CD8-positive, alpha-beta memory T cell (primary cell): Measurements from ENCODE around the gene NCK2. TPM values are rescaled to one million over a fixed set of nuclear protein-coding genes. Genes with fewer than 3 reads are reported as not detected.

Source experiments
- CTCF ChIA-PET: fragments of 350-600 bp; sonication (Branson Sonifier 250); formaldehyde crosslinking; loops from one replicate; lab custom pipeline; 2021; ENCODE audit warnings: antibody characterized with exemption; lab: Charles Lee
- POLR2A ChIA-PET: fragments of 350-600 bp; sonication (Branson Sonifier 250); formaldehyde crosslinking; loops from one replicate; lab custom pipeline; 2021; ENCODE audit warnings: antibody characterized with exemption; lab: Charles Lee
- DNase-seq, 5 donors: peaks; one replicate each; pipeline versions ENCODE4 v3.0.0 to v3.0.0-alpha.2; 2020 to 2022; ENCODE audit warnings: mixed read lengths in 1 of 5
- H3K27ac ChIP-seq: one replicate; pipeline ENCODE4 v1.7.0; 2013; ENCODE audit warnings: low read depth, mild to moderate bottlenecking, low read length, moderate library complexity
- H3K27me3 ChIP-seq: 2 replicates; pipeline ENCODE4 v1.7.0; 2013; ENCODE audit warnings: low read length, mild to moderate bottlenecking; ENCODE audit not compliant: insufficient read depth, poor library complexity, severe bottlenecking
- H3K36me3 ChIP-seq: 2 replicates; pipeline ENCODE4 v1.7.0; 2013; ENCODE audit warnings: mild to moderate bottlenecking, low read length, moderate library complexity; ENCODE audit not compliant: insufficient read depth
- H3K4me1 ChIP-seq: 2 replicates; pipeline ENCODE4 v1.7.0; 2013; ENCODE audit warnings: mild to moderate bottlenecking, low read length, moderate library complexity; ENCODE audit not compliant: insufficient read depth
- H3K4me3 ChIP-seq: 2 replicates; pipeline ENCODE4 v1.7.0; 2013; ENCODE audit warnings: mild to moderate bottlenecking, low read length
- H3K9me3 ChIP-seq: 2 replicates; pipeline ENCODE4 v1.7.0; 2013; ENCODE audit warnings: mild to moderate bottlenecking, low read length
- H3K27ac Mint-ChIP-seq, 8 donors: one replicate each; pipeline ENCODE4 v1.8.0; 2020 to 2021; ENCODE audit warnings: mixed read lengths in 8 of 8, mild to moderate bottlenecking in 6 of 8, inconsistent platforms in 3 of 8, moderate library complexity in 3 of 8
- H3K27me3 Mint-ChIP-seq, 2 donors: one replicate each; pipeline ENCODE4 v1.8.0; 2020 to 2021; ENCODE audit warnings: mixed read lengths in 2 of 2, mild to moderate bottlenecking in 1 of 2, moderate library complexity in 1 of 2
- H3K36me3 Mint-ChIP-seq, 3 donors: one replicate each; pipeline ENCODE4 v1.8.0; 2020 to 2021; ENCODE audit warnings: mixed read lengths in 3 of 3, inconsistent platforms in 1 of 3, mild to moderate bottlenecking in 1 of 3
- H3K4me1 Mint-ChIP-seq, 3 donors: one replicate each; pipeline ENCODE4 v1.8.0; 2020 to 2021; ENCODE audit warnings: mixed read lengths in 3 of 3, inconsistent platforms in 1 of 3, mild to moderate bottlenecking in 1 of 3
- H3K4me3 Mint-ChIP-seq, 7 donors: one replicate each; pipeline ENCODE4 v1.8.0; 2020 to 2021; ENCODE audit warnings: mixed read lengths in 7 of 7, mild to moderate bottlenecking in 6 of 7, moderate library complexity in 4 of 7, inconsistent platforms in 2 of 7
- H3K9me3 Mint-ChIP-seq, 5 donors: one replicate each; pipeline ENCODE4 v1.8.0; 2020 to 2022; ENCODE audit warnings: mixed read lengths in 5 of 5, mild to moderate bottlenecking in 3 of 5, moderate library complexity in 2 of 5, inconsistent platforms in 1 of 5
- polyA plus RNA-seq: library from polyadenylated mRNA; unstranded; fragments of 300-500 nt; fragmentation: Illumina TruSeq; gene quantifications from one replicate; pipeline ENCODE4 v1.2.3, GENCODE V29; 2021
- total RNA-seq, 2 experiments: library from RNA; stranded (reverse); gene quantifications; one replicate each; pipeline ENCODE4 v1.2.3, GENCODE V29; 2021

Gene NCK2
- total and polyA plus RNA-seq, 3 experiments from 2014 or later, result 72.4 to 77.9 (median 76.1) TPM

DNA sequence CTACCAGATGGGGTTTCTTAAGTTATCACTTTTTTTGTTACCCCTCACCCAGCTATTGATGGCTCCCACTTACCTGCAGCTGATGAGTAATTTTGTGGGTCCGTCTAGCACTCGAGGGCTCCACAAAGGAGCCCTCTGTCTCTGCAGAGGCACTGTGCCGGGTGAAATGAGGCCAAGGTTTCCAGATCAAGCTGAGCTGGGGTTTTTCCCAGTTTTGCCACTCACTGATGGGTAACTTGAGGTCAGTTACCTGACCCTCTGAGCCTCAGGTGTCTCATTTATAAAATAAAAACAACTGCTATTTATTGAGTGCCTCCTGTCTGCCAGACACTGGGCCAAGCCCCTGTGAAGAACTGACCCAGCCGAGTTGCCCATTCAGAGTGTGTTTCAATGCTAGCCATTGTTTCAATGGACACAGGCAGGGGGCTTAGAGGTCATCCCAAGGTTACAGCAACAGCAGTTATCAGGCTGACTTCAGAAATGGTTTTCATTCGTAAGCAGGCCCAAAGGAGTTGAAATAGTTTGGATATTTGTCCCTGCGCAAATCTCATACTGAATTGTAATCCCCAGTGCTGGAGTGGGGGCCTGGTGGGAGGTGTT, 192.9 kb downstream of the NCK2 start:
- POLR2A ChIA-PET, result no interaction called here
- DNase-seq, result no peak
- CTCF ChIA-PET, result interaction anchor here (1.0 kb wide), 1 partner anchor 11 kb away, joined by 3 read pairs; no protein-coding TSS in a partner anchor
- Mint-ChIP-seq H3K36me3 (peaks cover 0 to 11% (median 3%) of the 10 kb centered on the region in 3 donors), H3K9me3 (peaks cover 4 to 7% (median 5%) of the 10 kb centered on the region in 5 donors), H3K4me1 (peaks cover 2 to 4% (median 3%) of the 10 kb centered on the region in 3 donors), H3K4me3 (no peak overlapping the region), H3K27me3 (no peaks in the 10 kb centered on the region), H3K27ac (peak overlapping the region in 1 of 8 donors; percentile 30)
- H3K9me3 ChIP-seq, result no peaks in the 10 kb centered on the region
- H3K4me3 ChIP-seq, result no peak overlapping the region
- H3K4me1 ChIP-seq, result peaks cover 44% of the 10 kb centered on the region
- H3K27ac ChIP-seq, result no peak overlapping the region
- no peaks in the 10 kb centered on the region for H3K36me3 ChIP-seq
- no peaks in the 10 kb centered on the region for H3K27me3 ChIP-seq
